ENCODE data around the gene DYNC1I1. TPM values are rescaled to one million over a fixed set of nuclear protein-coding genes. Genes with fewer than 3 reads are reported as not detected.

The DYNC1I1 gene
- total and polyA plus RNA-seq, 2 donors (not counting 1 experiment from before 2014, with no cell fraction given): 0.17 to 0.30 TPM

GRCh38 chr7:95845007-95845406 is 72.7 kb downstream of the DYNC1I1 start:
- Histone ChIP-seq H3K79me2 (ENCODE audit: control insufficient read depth, insufficient read depth, low read length) (no peaks in the 10 kb centered on the region), H3K9me3 (ENCODE audit: control insufficient read depth, insufficient read depth, low read depth, low read length) (no peaks in the 10 kb centered on the region), H3K4me3 (replicated peaks in 1 of 4; ENCODE audit: control extremely low read depth in 1 of 4, insufficient read depth in 1 of 4, low read depth in 3 of 4, low read length in 4 of 4) (no peak overlapping the region), H3K9ac (ENCODE audit: insufficient read depth, low read length) (no peak overlapping the region), H3K27me3 (ENCODE audit: control insufficient read depth, insufficient read depth, low read length) (no peaks in the 10 kb centered on the region), H4K20me1 (ENCODE audit: control insufficient read depth, extremely low read depth, insufficient read depth, low read length) (no peaks in the 10 kb centered on the region), H2AFZ (ENCODE audit: low read length) (no peak overlapping the region), H3K4me2 (ENCODE audit: extremely low read depth, insufficient read depth, low read length) (no peak overlapping the region), H3K4me1 (ENCODE audit: control insufficient read depth, extremely low read depth, insufficient read depth, low read length) (no peaks in the 10 kb centered on the region), H3K27ac (ENCODE audit: insufficient read depth, low read length) (no peak overlapping the region), H3K36me3 (ENCODE audit: control insufficient read depth, insufficient read depth, low read length) (no peaks in the 10 kb centered on the region)
- peak in 1 of 2 donors; percentile 9 for DNase-seq (ENCODE audit: low read depth in 2 of 2)
- TF ChIP-seq EZH2 (IDR thresholded peaks at IDR 0.05; ENCODE audit: low read length, missing control alignments) (no peak), CTCF (conservative IDR thresholded peaks at IDR 0.05 in 1 of 2, IDR thresholded peaks at IDR 0.05 in 1 of 2; ENCODE audit: low read depth in 1 of 2, low read length in 2 of 2) (no peak)

- Histone ChIP-seq H2AFZ (ENCODE audit: low read length) (no peak overlapping the region), H3K36me3 (ENCODE audit: control insufficient read depth, insufficient read depth, low read length) (no peaks in the 10 kb centered on the region), H4K20me1 (ENCODE audit: control insufficient read depth, extremely low read depth, insufficient read depth, low read length) (no peaks in the 10 kb centered on the region), H3K27me3 (ENCODE audit: control insufficient read depth, insufficient read depth, low read length) (no peaks in the 10 kb centered on the region), H3K4me2 (ENCODE audit: extremely low read depth, insufficient read depth, low read length) (no peak overlapping the region), H3K79me2 (ENCODE audit: control insufficient read depth, insufficient read depth, low read length) (no peaks in the 10 kb centered on the region), H3K9ac (ENCODE audit: insufficient read depth, low read length) (no peak overlapping the region), H3K9me3 (ENCODE audit: control insufficient read depth, insufficient read depth, low read depth, low read length) (no peaks in the 10 kb centered on the region), H3K4me1 (ENCODE audit: control insufficient read depth, extremely low read depth, insufficient read depth, low read length) (no peaks in the 10 kb centered on the region), H3K4me3 (replicated peaks in 1 of 4; ENCODE audit: control extremely low read depth in 1 of 4, insufficient read depth in 1 of 4, low read depth in 3 of 4, low read length in 4 of 4) (no peak overlapping the region), H3K27ac (ENCODE audit: insufficient read depth, low read length) (no peak overlapping the region)
- peak in 1 of 2 donors; percentile 14 for DNase-seq (ENCODE audit: low read depth in 2 of 2)
- no peak for TF ChIP-seq CTCF (conservative IDR thresholded peaks at IDR 0.05 in 1 of 2, IDR thresholded peaks at IDR 0.05 in 1 of 2; ENCODE audit: low read depth in 1 of 2, low read length in 2 of 2)
- TF ChIP-seq EZH2 (IDR thresholded peaks at IDR 0.05; ENCODE audit: low read length, missing control alignments): no peak
Observed at GRCh38 chr7:95847061-95847460, 74.7 kb downstream of the DYNC1I1 start.

- H2AFZ ChIP-seq (ENCODE audit: low read length): no peak overlapping the region
- H3K27ac ChIP-seq (ENCODE audit: insufficient read depth, low read length): no peak overlapping the region
- H3K4me3 ChIP-seq (replicated peaks in 1 of 4; ENCODE audit: control extremely low read depth in 1 of 4, insufficient read depth in 1 of 4, low read depth in 3 of 4, low read length in 4 of 4): no peak overlapping the region
- H3K79me2 ChIP-seq (ENCODE audit: control insufficient read depth, insufficient read depth, low read length): no peaks in the 10 kb centered on the region
- peaks cover 3% of the 10 kb centered on the region for H3K4me1 ChIP-seq (ENCODE audit: control insufficient read depth, extremely low read depth, insufficient read depth, low read length)
- H3K4me2 ChIP-seq (ENCODE audit: extremely low read depth, insufficient read depth, low read length): no peak overlapping the region
- TF ChIP-seq CTCF (conservative IDR thresholded peaks at IDR 0.05 in 1 of 2, IDR thresholded peaks at IDR 0.05 in 1 of 2; ENCODE audit: low read depth in 1 of 2, low read length in 2 of 2) (no peak), EZH2 (IDR thresholded peaks at IDR 0.05; ENCODE audit: low read length, missing control alignments) (no peak)
- H3K9ac ChIP-seq (ENCODE audit: insufficient read depth, low read length): no peak overlapping the region
- peak in 1 of 2 donors; percentile 87 for DNase-seq (ENCODE audit: low read depth in 2 of 2)
- no peaks in the 10 kb centered on the region for H4K20me1 ChIP-seq (ENCODE audit: control insufficient read depth, extremely low read depth, insufficient read depth, low read length)
- H3K36me3 ChIP-seq (ENCODE audit: control insufficient read depth, insufficient read depth, low read length): no peaks in the 10 kb centered on the region
- no peaks in the 10 kb centered on the region for H3K27me3 ChIP-seq (ENCODE audit: control insufficient read depth, insufficient read depth, low read length)
- H3K9me3 ChIP-seq (ENCODE audit: control insufficient read depth, insufficient read depth, low read depth, low read length): no peaks in the 10 kb centered on the region
Observed at GRCh38 chr7:95859429-95859828, 87.1 kb downstream of the DYNC1I1 start.

Data from fibroblast of lung (primary cell).